ENCODE data around the gene KLHL9. TPM values are rescaled to one million over a fixed set of nuclear protein-coding genes. Genes with fewer than 3 reads are reported as not detected.
"Not testable (repeated sequence)": the region's sequence is repeated elsewhere in the genome, so short reads cannot be mapped to it uniquely, and the experiment has no call there.

KLHL9 gene
- 22.9 and 25.6 TPM in 2 replicates for total RNA-seq

GRCh38 chr9:21334701-21335632 lies at the start of gene KLHL9:
Gene KLHL9 (minus strand): TSS chr9:21335404. CDS start chr9:21334859, 545 bp downstream.
- Histone ChIP-seq H3K27me3 (ENCODE audit: control insufficient read depth, insufficient read depth, low read length) (no peaks in the 10 kb centered on the region), H3K4me3 (ENCODE audit: low read depth, low read length) (peak within 1 kb of the TSS; percentile 54), H3K36me3 (ENCODE audit: control insufficient read depth, insufficient read depth, low read length) (peaks cover 5% of the 10 kb centered on the region)
- peak; percentile 94 for FAIRE-seq
- TF ChIP-seq CTCF (IDR thresholded peaks at IDR 0.05; ENCODE audit: insufficient read depth, low read length, severe bottlenecking): no peak
- peak; percentile 79 for DNase-seq (ENCODE audit: low read depth)

GRCh38 chr9:21383627-21384026 lies 48.4 kb upstream of the KLHL9 start:
- FAIRE-seq: no peak
- DNase-seq (ENCODE audit: low read depth): no peak
- peaks cover 12% of the 10 kb centered on the region for H3K27me3 ChIP-seq (ENCODE audit: control insufficient read depth, insufficient read depth, low read length)
- TF ChIP-seq CTCF (IDR thresholded peaks at IDR 0.05; ENCODE audit: insufficient read depth, low read length, severe bottlenecking): no peak
- H3K4me3 ChIP-seq (ENCODE audit: low read depth, low read length): no peak overlapping the region
- H3K36me3 ChIP-seq (ENCODE audit: control insufficient read depth, insufficient read depth, low read length): no peaks in the 10 kb centered on the region

- peak; percentile 41 for DNase-seq (ENCODE audit: low read depth)
- H3K4me3 ChIP-seq (ENCODE audit: low read depth, low read length): no peak overlapping the region
- TF ChIP-seq CTCF (IDR thresholded peaks at IDR 0.05; ENCODE audit: insufficient read depth, low read length, severe bottlenecking): no peak
- peak; percentile 36 for FAIRE-seq
- H3K27me3 ChIP-seq (ENCODE audit: control insufficient read depth, insufficient read depth, low read length): peaks cover 10% of the 10 kb centered on the region
- no peaks in the 10 kb centered on the region for H3K36me3 ChIP-seq (ENCODE audit: control insufficient read depth, insufficient read depth, low read length)
Observed at GRCh38 chr9:21381448-21382339, 46.5 kb upstream of the KLHL9 start.

- not testable (repeated sequence) for FAIRE-seq; DNase-seq (ENCODE audit: low read depth); H3K27me3 ChIP-seq (ENCODE audit: control insufficient read depth, insufficient read depth, low read length); H3K36me3 ChIP-seq (ENCODE audit: control insufficient read depth, insufficient read depth, low read length); H3K4me3 ChIP-seq (ENCODE audit: low read depth, low read length)
Observed at GRCh38 chr9:21371467-21371866, 36.3 kb upstream of the KLHL9 start.

GRCh38 chr9:21367957-21368356 lies 32.8 kb upstream of the KLHL9 start, which contains the start of gene IFNA13:
Gene IFNA13 (minus strand): TSS chr9:21368057. CDS start chr9:21368010, 47 bp downstream.
- H3K27me3 ChIP-seq (ENCODE audit: control insufficient read depth, insufficient read depth, low read length): peaks cover 7% of the 10 kb centered on the region
- FAIRE-seq (no peak), DNase-seq (ENCODE audit: low read depth) (no peak)
- no peak within 1 kb of the TSS for H3K4me3 ChIP-seq (ENCODE audit: low read depth, low read length)
- no peak for TF ChIP-seq CTCF (IDR thresholded peaks at IDR 0.05; ENCODE audit: insufficient read depth, low read length, severe bottlenecking)
- H3K36me3 ChIP-seq (ENCODE audit: control insufficient read depth, insufficient read depth, low read length): no peaks in the 10 kb centered on the region

GRCh38 chr9:21367169-21367568 lies 32.0 kb upstream of the KLHL9 start:
- DNase-seq (ENCODE audit: low read depth); H3K27me3 ChIP-seq (ENCODE audit: control insufficient read depth, insufficient read depth, low read length); H3K4me3 ChIP-seq (ENCODE audit: low read depth, low read length); H3K36me3 ChIP-seq (ENCODE audit: control insufficient read depth, insufficient read depth, low read length); FAIRE-seq: not testable (repeated sequence)
